HG03558 (cell line): ENCODE results near the gene DNAJC8.
A peak's percentile ranks its signal among the peaks of the same experiment; 100 is the strongest.

Experiments
- ATAC-seq: cut with Tn5 transposase; IDR thresholded peaks from one replicate; pipeline ENCODE4 v1.9.1; 2021; ENCODE audit warnings: moderate number of reproducible peaks; ENCODE audit not compliant: unreplicated experiment; ENCODE audit errors: extremely low read depth

The DNAJC8 gene

DNA sequence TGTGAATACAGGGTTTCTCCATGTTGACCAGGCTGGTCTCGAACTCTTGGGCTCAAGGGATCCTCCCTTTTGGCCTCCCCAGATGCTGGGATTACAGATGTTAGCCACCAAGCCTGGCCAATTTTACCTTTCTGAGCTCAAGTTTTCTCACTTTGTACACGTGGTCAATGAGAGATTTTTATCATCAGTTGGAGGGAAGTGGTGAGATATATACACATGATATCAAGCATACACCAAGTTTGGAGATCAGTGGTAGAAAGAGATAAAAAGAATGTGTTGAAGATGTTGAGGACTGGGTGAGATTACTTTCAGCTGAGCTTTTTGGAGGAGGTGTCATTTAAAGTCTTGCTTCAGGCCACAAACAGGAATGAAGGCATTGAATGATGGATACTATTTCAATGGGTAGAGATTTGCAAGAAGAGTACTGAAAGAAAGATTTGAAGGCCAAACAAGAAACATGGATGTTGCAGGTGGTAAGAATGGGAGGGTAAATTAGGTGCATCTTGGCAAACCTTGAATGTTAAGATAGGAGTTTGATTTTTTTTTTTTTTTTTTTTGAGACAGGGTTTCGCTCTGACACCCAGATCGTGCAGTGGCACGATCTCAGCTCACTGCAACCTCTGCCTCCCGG, 23.5 kb upstream of the DNAJC8 start:
- no peak for ATAC-seq

DNA sequence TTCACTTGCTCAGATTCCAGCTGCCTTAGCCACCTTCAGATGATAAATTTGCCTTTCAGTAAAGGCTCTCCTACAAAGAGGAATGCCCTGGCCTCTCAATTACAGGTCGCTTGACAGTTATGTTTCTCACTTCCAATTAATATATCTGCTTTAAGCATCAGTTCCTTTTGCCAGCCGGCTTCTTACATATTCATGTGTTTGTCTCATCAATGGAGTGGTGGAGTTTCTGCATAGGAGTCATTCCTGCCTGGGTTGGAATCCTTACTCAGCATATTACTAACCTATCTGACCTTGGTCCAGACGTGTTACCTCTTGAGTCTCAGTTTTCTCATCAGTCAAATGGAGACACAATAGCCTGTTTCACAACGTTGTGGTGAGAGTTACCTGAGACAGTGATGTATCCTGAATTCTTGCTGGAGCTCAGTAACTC, 17.1 kb upstream of the DNAJC8 start:
- no peak for ATAC-seq

DNA sequence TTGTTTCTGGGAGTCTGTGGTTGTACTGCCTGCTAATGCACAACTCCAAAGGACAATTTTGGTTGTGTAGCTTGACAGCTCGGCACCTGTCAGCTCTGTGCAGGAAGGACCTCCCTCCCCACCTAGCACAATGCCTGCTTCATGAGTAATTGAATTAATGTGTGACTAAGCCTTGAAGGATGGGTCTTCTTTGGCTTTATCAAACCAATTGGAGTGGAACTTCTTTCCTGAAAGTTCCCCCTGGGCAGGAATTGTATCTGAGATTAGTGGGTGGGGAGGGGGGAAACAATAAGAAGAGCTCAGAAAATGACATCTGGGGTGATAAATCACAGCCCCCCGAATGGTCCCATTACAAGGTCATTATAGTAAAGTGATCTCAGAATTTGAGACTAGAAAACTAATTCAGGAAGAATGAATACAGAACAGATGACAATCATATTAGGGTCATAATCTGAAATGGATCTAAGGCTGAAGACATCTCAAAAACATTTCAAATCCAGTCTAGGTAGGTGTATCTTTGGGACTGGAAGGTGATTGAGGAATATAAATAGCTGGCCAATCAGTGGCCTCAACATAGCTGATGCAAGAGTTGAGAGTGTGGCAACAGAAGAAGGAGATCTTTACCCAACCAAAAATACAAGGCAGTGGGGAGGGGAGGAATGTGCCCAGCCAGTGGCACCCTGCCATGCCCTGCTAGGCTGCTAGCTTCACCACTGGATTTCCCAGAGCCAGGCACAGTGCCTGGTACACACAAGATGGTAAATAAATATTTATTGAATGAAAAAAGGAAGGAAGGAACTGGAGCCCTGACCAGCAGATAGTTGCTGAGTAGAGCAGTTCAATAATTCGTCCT, 16.4 kb upstream of the DNAJC8 start:
- ATAC-seq = no peak

DNA sequence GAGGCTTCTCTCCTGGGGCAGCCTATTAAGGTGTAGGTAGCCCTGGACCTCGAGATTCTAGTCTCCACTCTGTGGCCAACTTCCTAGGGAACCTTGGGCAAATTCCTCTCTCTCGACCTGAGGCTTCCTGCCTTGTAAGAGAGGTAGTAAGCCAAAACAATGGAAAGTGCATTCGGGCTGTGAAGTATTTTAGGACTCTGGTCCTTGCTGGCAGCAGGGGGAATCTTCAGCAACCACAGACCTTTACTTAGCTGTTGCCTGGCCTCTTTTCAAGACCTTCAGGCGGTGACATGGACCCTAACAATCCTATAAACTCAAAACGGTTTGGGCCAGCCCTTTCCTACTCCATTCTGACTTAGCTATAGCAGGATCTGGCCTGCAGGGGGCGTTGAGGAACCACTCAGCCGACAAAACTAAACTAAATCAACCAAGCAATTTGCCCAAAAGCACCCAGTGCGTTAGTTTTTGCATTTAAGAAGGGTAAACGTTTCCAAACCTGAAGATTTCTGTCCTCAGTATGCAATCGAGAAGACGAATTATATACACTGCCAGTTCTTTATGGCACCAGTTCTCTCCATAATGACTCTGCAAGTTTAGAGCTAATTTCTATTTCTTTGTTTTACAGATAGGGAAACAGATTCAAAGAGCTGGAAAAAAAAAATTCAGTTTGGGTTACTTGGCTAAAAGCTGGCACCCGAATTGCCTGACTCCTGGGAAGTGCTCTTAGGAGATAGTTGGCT, 15.6 kb upstream of the DNAJC8 start:
- no peak for ATAC-seq

DNA sequence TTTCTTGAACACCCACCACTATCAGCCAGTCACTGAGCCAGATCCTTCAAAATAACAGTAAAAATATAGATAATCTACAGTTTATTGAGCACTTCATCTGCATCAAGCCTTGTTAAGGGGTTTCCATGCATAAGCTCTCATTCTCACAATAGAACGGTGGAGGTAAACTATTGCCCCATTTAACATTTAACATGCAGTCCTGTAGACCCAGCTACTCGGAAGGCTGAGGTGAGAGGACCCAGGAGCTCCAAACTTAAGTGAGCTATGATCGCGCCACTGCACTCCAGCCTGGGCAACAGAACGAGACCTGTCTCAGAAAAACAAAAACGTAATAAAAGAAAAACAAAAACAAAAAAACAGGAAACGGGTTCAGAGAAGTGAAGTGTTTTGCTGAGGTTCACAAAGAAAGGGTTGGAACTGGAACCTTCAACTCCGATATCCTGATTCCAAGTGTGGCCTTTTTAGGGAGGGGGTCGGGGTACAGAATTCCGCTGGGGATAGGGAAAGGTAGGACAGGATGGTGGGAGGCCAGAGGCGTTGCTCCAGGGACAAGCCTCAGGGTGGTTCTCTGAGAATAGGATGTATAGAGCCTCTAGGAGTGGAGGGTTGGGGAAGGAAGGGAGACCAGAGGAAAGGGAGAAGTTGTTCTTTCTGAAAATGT, 14.9 kb upstream of the DNAJC8 start:
- no peak for ATAC-seq

DNA sequence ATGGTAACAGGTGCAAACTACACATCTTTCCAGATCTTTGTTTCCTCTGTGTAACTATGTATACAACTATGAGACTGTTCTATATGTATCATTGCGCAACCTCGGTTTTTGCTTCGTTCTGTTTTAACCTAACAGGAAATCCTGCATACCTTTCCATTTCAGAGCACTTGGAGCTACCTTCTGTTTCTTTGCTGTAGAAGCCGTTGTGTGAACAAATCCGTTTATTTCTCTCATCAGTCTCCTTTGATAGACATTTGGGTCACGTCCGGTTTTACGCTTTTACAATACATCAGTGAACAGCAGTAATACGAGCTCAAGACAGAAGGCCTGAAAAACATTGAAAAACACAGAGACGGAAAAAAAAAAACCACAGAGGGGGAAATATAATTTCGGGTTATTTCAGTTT, 13.6 kb upstream of the DNAJC8 start:
- ATAC-seq = no peak

DNA sequence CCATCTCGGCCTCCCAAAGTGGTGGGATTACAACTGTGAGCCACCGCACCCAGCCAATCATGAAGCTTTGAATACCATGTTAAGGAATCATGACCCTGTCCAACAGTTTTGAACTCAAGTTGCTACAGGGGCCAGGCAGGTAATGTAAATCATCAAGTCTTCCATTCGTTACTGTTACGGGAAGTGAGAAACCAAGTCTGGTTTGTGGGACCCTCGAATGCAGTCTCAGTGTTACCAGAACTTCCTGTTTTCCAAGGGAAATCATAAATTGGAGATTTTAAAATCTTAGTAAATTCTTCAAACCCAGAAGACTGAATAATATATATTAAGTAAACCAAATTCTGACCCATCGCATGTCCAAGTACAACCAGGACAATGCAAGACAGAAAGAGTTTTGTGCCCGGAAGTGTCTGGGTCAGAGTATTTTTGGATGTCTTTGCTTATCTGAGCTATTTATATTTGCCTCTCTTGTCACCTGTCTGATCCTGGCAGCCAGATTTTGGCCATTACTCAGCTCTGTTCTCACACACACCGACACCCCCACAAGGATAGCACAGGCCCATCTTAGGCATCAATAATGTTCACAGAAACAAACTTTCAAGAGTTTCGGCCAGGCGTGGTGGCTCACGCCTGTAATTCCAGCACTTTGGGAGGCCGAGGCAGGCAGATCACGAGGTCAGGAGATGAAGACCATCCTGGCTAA, 11.9 kb upstream of the DNAJC8 start:
- no peak for ATAC-seq

DNA sequence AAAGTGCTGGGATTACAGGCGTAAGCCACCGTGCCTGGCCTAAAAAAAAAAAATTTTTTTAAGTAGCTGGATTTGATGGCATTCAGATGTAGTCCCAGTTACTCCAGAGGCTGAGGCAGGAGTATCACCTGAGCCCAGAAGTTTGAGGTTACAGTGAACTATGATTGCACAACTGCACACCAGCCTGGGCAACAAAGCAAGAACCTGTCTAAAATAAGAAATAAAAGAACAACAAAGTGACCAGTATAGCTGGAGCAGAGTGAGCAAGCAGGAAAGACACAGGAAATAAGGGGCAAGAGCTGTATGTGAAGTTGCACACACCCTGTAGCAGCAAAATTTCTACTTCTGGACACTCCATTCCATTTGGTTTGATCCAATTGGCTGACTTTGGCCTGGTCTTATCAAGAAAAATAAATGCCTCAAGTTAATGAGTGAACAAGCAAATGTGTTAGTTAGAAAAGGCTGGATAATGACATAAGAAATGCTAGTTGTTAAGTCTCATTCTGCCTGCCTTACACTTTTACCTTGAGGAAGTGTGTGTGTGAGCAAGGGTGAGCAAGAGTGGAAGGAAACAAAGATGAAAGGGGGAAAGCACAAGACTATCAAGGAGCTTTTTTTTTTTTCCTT, 11.0 kb upstream of the DNAJC8 start:
- ATAC-seq = no peak

DNA sequence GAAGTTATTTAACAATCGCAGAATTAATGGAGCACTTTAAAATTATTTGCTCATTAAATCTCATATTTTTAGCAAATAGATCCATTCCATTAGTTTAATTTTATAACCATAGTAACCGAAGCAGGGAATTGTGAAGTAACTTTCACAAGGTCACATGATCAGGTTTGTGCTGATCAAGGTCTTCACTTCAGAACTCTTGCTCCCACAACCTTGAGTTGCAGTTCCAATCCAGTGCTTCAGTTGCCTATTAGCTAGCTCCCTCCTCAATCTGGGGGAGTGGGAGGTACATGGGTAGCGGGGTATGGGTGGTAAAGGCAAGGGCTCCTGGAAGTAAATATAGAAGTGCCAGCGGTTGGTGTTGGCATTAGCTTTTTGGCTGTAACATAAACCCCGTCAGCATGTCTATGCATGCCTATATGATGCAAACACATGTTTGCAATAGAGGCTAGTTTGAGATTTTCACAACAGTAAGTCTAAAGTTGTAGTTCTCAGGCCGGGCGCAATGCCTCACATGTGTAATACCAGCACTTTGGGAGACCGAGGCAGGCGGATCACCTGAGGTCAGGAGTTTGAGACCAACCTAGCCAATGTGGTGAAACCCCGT, 8.9 kb upstream of the DNAJC8 start:
- no peak for ATAC-seq

DNA sequence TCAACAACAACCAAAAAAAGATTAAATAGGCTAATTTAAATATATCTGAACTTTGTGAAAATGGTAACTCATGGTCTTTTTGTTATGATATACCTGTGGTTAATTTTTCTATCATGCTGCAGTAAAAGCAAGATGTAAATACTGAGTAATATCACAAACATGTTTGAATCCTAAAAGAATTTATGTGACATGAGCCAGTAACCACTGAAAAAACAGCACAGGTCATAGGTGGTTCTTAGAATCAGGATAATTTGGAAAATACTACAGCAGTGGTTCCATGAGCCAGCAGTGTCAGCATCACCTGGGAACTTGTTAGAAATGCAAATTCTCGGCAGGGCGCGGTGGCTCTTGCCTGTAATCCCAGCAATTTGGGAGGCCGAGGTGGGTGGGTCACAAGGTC, 7.2 kb upstream of the DNAJC8 start:
- no peak for ATAC-seq

DNA sequence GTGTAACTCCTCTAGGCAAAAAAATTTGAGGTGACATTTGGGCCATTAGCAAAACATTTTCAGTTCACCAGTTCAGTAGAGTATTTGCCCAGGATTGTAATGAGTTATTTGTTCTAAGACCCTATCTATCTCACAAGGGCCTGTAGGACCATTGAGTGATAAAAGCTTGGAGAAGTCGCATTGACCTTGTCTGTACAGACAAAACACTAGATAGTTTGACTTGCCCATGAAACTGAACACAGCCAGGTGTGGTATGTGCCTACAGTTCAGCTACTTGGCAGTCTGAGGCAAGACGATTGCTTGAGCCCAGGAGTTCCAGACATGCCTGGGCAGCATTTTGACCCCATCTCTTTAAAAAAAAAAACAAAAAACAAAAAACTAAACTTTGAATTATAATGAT, 6.2 kb upstream of the DNAJC8 start:
- no peak for ATAC-seq

DNA sequence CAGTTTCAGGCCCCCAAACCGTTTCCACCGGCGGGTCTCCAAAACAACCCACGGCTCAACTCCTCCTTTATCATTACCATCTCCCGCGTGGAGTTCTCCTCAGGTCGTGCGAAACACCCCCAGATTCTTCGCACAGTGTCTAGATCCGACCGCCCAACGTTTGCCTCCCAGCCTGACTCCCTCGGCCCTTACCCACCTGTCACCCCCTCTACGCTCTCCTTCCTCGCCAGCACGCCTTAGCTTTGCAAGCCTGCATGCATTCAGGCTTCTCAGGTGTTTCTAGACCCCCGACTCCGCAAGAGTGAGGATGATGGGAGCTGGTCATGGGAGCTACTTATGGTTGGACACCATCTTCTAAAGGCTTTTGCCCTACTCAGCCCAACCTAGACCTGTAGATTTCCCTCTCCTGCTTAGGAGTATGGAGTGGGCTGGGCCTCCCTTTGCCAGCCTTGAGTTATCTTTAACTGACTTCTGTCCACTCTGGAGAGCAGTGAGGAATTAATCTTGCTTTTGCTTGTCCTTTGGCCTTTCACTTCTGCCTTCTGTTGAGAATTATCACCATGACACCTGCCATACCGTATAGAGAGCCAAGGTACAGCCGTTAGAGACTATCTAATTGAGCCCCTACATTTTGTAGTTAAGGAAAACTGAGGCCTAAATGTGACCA, 4.0 kb upstream of the DNAJC8 start:
- ATAC-seq = no peak

DNA sequence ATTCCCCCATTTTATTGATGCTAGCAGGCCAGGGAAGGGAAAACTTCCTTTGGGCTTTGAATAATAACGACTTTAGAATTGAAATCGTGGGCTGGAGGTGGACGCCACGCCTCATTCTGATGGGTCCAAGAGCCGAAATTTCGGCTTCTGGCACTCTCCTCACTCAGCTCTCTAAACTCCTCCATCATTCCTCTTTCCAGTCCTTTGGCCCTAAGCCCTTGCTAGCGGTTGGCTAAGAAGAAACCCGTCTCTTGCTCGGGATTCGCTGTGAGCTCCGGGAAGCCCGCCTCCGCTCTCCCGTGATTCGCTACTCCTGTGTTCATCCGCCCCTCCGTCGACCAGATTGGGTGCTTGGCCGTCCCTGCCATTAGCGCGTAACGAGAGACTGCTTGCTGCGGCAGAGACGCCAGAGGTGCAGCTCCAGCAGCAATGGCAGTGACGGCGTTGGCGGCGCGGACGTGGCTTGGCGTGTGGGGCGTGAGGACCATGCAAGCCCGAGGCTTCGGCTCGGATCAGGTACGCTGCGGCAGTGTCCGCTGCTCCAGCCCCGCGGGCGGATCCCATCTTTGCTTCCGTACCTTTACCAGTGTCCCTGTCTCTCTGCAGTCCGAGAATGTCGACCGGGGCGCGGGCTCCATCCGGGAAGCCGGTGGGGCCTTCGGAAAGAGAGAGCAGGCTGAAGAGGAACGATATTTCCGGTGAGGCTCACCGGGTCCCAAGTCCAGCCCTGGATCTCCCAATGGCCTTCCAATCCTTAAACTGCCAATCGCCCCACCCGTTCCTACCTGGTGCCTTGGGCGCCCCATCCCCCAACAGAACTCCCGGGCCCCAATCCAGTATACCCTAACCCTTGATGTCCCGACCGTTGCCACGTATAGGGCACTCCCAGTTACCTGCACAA, 3.2 kb upstream of the DNAJC8 start, which contains the start of gene ATP5IF1:
TSS of gene ATP5IF1 (plus strand) at position 370 of the 901 bp plus-strand sequence. CDS start at position 430, 60 bp downstream.
- ATAC-seq = peak; percentile 53

DNA sequence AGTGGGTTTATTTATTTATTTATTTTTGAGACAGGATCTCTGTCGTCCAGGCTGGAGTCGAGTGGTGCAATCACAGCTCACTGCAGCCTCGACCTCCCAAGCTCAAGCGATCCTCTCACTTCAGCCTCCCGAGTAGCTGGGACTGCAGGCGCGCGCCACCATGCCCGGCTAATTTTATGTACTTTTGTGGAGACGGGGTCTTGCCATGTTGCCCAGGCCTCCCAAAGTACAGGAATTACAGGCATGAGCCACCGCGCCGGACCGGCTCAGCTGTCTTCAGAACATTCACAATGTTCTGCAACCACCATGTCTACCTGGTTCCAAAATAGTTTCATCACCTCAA, 406 bp upstream of the DNAJC8 start:
- ATAC-seq = no peak

DNA sequence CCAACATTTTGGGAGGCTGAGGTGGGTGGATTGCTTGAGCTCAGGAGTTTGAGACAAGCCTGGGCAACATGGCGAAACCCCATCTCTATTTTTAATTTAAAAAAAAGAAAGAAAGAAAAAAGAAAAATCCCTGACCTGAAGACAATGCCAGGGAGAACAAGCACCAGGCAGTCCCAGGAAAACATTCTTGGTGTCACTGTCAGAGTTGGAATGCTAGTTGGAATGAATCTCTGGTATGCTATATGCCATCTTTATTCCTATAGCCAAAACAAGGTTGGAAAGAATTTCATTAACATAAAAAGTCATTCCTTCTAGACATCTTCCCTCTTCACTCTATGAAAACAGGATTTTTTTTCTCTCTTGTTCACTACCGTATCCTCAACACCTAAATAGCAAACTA, 2.8 kb downstream of the DNAJC8 start:
- no peak for ATAC-seq

DNA sequence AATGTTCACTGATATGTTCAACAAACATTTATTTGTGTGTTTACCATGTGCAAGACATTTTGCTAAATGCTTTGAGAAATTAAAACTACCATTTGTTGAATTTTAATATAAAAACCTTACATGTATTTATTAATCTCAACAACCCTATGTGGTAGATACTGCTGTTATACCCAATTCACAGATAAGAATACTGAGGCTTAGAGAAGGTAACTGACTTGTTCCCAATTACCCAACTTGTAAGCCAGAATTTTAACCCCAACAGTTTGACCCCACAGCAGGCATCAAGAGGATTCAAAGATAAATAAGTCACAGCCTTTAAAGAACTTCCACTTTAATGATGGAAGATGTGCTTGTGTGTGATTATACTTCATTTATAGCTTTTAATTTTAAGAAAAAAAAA, 3.7 kb downstream of the DNAJC8 start:
- no peak for ATAC-seq

DNA sequence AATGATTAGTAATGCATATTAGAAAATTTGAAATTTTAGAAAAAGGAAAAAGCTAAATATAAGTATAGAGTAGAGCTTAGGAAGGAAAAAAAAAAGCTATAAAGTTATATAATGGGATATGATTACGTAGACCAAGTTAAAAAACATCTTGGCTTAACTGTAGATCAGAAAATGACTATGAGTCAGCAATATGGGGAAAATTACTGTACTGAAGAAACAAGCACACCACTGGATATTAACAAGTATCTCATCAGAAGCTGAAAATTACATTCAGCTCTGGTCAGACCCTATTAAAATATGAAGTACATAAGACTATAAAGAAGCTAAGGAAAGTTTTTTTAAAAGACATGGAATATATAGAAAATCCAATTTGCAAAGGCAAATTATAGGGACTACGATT, 19.5 kb downstream of the DNAJC8 start:
- no peak for ATAC-seq

DNA sequence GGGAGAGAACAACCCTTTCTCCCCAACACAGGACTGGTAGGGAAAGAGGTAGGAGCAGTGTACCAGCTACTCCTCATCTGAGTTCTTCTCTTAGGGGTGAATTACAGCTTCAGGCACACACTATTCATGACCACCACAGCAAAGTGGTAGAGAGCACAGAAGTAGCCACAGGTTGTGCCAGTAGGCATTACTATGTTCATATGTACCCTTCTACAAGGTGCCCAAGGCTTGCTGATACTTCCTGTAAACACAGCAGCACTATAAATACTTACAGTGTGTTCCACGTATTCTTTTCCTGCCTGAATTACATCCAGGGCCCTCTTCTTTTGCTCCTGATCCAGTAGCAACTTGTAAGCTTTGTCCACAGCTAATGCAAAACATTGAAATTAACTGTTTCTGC, 23.1 kb downstream of the DNAJC8 start:
- ATAC-seq = no peak
